DND-41 (cell line): ENCODE measurements around the gene COA7.
"Not testable (repeated sequence)": the region's sequence is repeated elsewhere in the genome, so short reads cannot be mapped to it uniquely, and the experiment has no call there.

Experiments
- ATAC-seq: fragments of 200-7000 bp; cut with Tn5 transposase; 3 replicates; pipeline ENCODE4 v1.9.1; 2021; ENCODE audit warnings: low read depth; ENCODE audit not compliant: insufficient read depth
- DNase-seq: peaks from one replicate; pipeline ENCODE4 v3.0.0-alpha.2; 2020
- H2AFZ ChIP-seq: 2 replicates; pipeline ENCODE4 v1.6.0; 2012; ENCODE audit warnings: low read depth, low read length
- H3K27ac ChIP-seq: 2 replicates; pipeline ENCODE4 v1.5.1; 2012; ENCODE audit warnings: low read length, inconsistent platforms
- H3K27me3 ChIP-seq: fragments of 200-600 bp; sonication (generic); 2 replicates; pipeline ENCODE4 v1.6.0; 2012; ENCODE audit warnings: low read length, mild to moderate bottlenecking, inconsistent platforms; ENCODE audit not compliant: insufficient read depth, poor library complexity
- H3K36me3 ChIP-seq: 2 replicates; pipeline ENCODE4 v1.5.1; 2012; ENCODE audit warnings: low read length, inconsistent platforms; ENCODE audit not compliant: insufficient read depth
- H3K4me1 ChIP-seq: 2 replicates; pipeline ENCODE4 v1.5.1; 2012; ENCODE audit warnings: mild to moderate bottlenecking, low read length; ENCODE audit not compliant: insufficient read depth
- H3K4me2 ChIP-seq: 2 replicates; pipeline ENCODE4 v1.6.0; 2012; ENCODE audit warnings: mild to moderate bottlenecking, moderate library complexity, low read length, inconsistent platforms; ENCODE audit not compliant: insufficient read depth
- H3K4me3 ChIP-seq, 2 experiments: fragments of 200-600 bp in 1 of 2; shearing (Covaris generic) in 1 of 2; 2 replicates each; pipeline ENCODE4 v1.5.1; 2012 to 2016; ENCODE audit warnings: inconsistent platforms in 2 of 2, low read length in 2 of 2, mild to moderate bottlenecking in 2 of 2, low read depth in 1 of 2, moderate library complexity in 1 of 2
- H3K79me2 ChIP-seq: 2 replicates; pipeline ENCODE4 v1.6.0; 2012; ENCODE audit warnings: low read length, inconsistent platforms; ENCODE audit not compliant: insufficient read depth
- H3K9ac ChIP-seq: 2 replicates; pipeline ENCODE4 v1.6.0; 2012; ENCODE audit warnings: low read depth, mild to moderate bottlenecking, inconsistent platforms, low read length, moderate library complexity
- H3K9me3 ChIP-seq: 2 replicates; pipeline ENCODE4 v1.5.1; 2012; ENCODE audit warnings: low read length, moderate library complexity, mild to moderate bottlenecking, inconsistent platforms; ENCODE audit not compliant: insufficient read depth, severe bottlenecking
- H4K20me1 ChIP-seq: 2 replicates; pipeline ENCODE4 v1.6.0; 2012; ENCODE audit warnings: low read length; ENCODE audit not compliant: insufficient read depth
- CTCF ChIP-seq: IDR thresholded peaks from 2 replicates; pipeline ENCODE4 v1.5.1; 2012; ENCODE audit warnings: borderline replicate concordance, low read length, moderate library complexity, mild to moderate bottlenecking; ENCODE audit not compliant: poor library complexity, severe bottlenecking; ENCODE audit errors: extremely low read depth
- EZH2 ChIP-seq: IDR thresholded peaks from 3 replicates; pipeline ENCODE4 v1.6.1; 2012; ENCODE audit warnings: borderline replicate concordance, low read depth, mild to moderate bottlenecking, moderate library complexity, low read length, inconsistent platforms; ENCODE audit not compliant: severe bottlenecking

Gene COA7

GRCh38 chr1:52723260-52723659 lies 25.1 kb upstream of the COA7 start:
- ATAC-seq (no peak), DNase-seq (no peak)
- Histone ChIP-seq H3K36me3 (no peaks in the 10 kb centered on the region), H3K4me3 (no peak overlapping the region), H3K9me3 (no peaks in the 10 kb centered on the region), H3K4me1 (peaks cover 25% of the 10 kb centered on the region), H3K4me2 (no peak overlapping the region), H2AFZ (no peak overlapping the region), H4K20me1 (peaks cover 4% of the 10 kb centered on the region; the same call in 1 of the 2 replicates), H3K27ac (no peak overlapping the region), H3K79me2 (peaks cover 19% of the 10 kb centered on the region), H3K27me3 (no peaks in the 10 kb centered on the region), H3K9ac (no peak overlapping the region)
- TF ChIP-seq CTCF (no peak), EZH2 (no peak)

- H3K36me3 ChIP-seq, H3K4me3 ChIP-seq, H3K4me2 ChIP-seq, DNase-seq, H3K79me2 ChIP-seq, H3K27ac ChIP-seq, H4K20me1 ChIP-seq, H3K9me3 ChIP-seq, H2AFZ ChIP-seq, H3K4me1 ChIP-seq, ATAC-seq, H3K9ac ChIP-seq, H3K27me3 ChIP-seq: not testable (repeated sequence)
Measured at GRCh38 chr1:52715296-52715695, 17.1 kb upstream of the COA7 start.

- Histone ChIP-seq H3K4me1 (0 out of 2 replicates have a peak, but pooled peaks cover 4% of the 10 kb centered on the region), H2AFZ (no peak overlapping the region), H3K4me2 (no peak overlapping the region), H3K27me3 (no peaks in the 10 kb centered on the region), H3K79me2 (no peaks in the 10 kb centered on the region), H3K27ac (no peak overlapping the region), H3K4me3 (no peak overlapping the region), H3K9me3 (no peaks in the 10 kb centered on the region), H3K9ac (no peak overlapping the region), H3K36me3 (no peaks in the 10 kb centered on the region), H4K20me1 (no peaks in the 10 kb centered on the region)
- DNase-seq, result no peak
- no peak for ATAC-seq
- TF ChIP-seq EZH2 (no peak), CTCF (no peak)
Measured at GRCh38 chr1:52713590-52713989, 15.4 kb upstream of the COA7 start.

- H3K4me2 ChIP-seq, result no peak overlapping the region
- H2AFZ ChIP-seq, result no peak overlapping the region
- no peaks in the 10 kb centered on the region for H3K4me1 ChIP-seq
- no peak for DNase-seq
- H3K36me3 ChIP-seq, result no peaks in the 10 kb centered on the region
- no peak overlapping the region for H3K4me3 ChIP-seq
- ATAC-seq, result no peak
- TF ChIP-seq EZH2 (no peak), CTCF (no peak)
- no peaks in the 10 kb centered on the region for H4K20me1 ChIP-seq
- no peaks in the 10 kb centered on the region for H3K9me3 ChIP-seq
- H3K79me2 ChIP-seq, result no peaks in the 10 kb centered on the region
- no peaks in the 10 kb centered on the region for H3K27me3 ChIP-seq
- no peak overlapping the region for H3K27ac ChIP-seq
- no peak overlapping the region for H3K9ac ChIP-seq
Measured at GRCh38 chr1:52709016-52709415, 10.9 kb upstream of the COA7 start.
